ENCODE data around the gene TLR6. TPM values are rescaled to one million over a fixed set of nuclear protein-coding genes. Genes with fewer than 3 reads are reported as not detected.

Gene TLR6
- total and polyA plus RNA-seq, 2 of the 8 experiments (the other 6 are each of a cell fraction or from before 2014, with no cell fraction given) = 0.02 to 0.09 TPM

GRCh38 chr4:38780833-38781484 is 75.7 kb downstream of the TLR6 start:
- H2BK120ac ChIP-seq (replicated peaks; ENCODE audit: low read depth, low read length) = no peak overlapping the region
- WGBS, 2 experiments (ENCODE audit: extremely low coverage in 1 of 2, insufficient coverage in 1 of 2, insufficient read length in 1 of 2, insufficient replicate concordance in 2 of 2, low coverage in 1 of 2, low lambda C conversion rate in 2 of 2, missing lambda C conversion rate in 1 of 2) = 95% methylated on average over 4 of the region's 4 CpGs; no CpG with 5 or more reads in 1 of the 2 experiments
- CTCF ChIA-PET (ENCODE audit: partially characterized antibody) = interaction anchor here (0.6 to 8.5 kb wide), 9 partner anchors 11 to 112 kb away, joined by 3 to 136 read pairs (median 6); partner anchors contain the start of gene TLR1

More at GRCh38 chr4:38780833-38781484, 75.7 kb downstream of the TLR6 start:
- Histone ChIP-seq H2AFZ (ENCODE audit: low read length) (no peak overlapping the region), H3K27ac (ENCODE audit: low read depth, low read length) (no peak overlapping the region), H3K79me2 (ENCODE audit: control insufficient read depth in 1 of 2, insufficient read depth in 2 of 2, low read length in 2 of 2) (no peaks in the 10 kb centered on the region), H2BK5ac (ENCODE audit: low read depth, low read length) (no peak overlapping the region), H3K9ac (replicated peaks in 1 of 4; ENCODE audit: extremely low read depth in 1 of 4, low read depth in 3 of 4, low read length in 3 of 4) (no peak overlapping the region), H4K5ac (ENCODE audit: insufficient read length, low read depth, low read length) (no peak overlapping the region), H3K23me2 (ENCODE audit: low read depth, low read length) (no peaks in the 10 kb centered on the region), H3K4me2 (ENCODE audit: insufficient read depth in 1 of 2, low read depth in 2 of 2, low read length in 2 of 2) (no peak overlapping the region), H3K4me3 (ENCODE audit: extremely low read depth in 1 of 4, insufficient read depth in 2 of 4, low read depth in 3 of 4, low read length in 4 of 4) (no peak overlapping the region), H3K4ac (replicated peaks; ENCODE audit: insufficient read length, low read depth, low read length) (no peak overlapping the region), H3K14ac (ENCODE audit: insufficient read length) (no peak overlapping the region), H3K79me1 (ENCODE audit: low read depth, low read length) (no peaks in the 10 kb centered on the region), H2BK12ac (ENCODE audit: low read depth, low read length) (no peak overlapping the region), H2BK15ac (ENCODE audit: low read length) (no peak overlapping the region), H3K18ac (ENCODE audit: extremely low read depth, low read length) (no peak overlapping the region), H4K91ac (replicated peaks; ENCODE audit: insufficient read length, low read length) (no peak overlapping the region), H3K36me3 (ENCODE audit: control insufficient read depth in 2 of 4, insufficient read depth in 4 of 4, low read length in 3 of 4) (no peaks in the 10 kb centered on the region), H3K4me1 (replicated peaks in 1 of 4; ENCODE audit: control insufficient read depth in 3 of 4, insufficient read depth in 4 of 4, low read length in 3 of 4) (no peaks in the 10 kb centered on the region), H3K27me3 (replicated peaks in 1 of 4; ENCODE audit: control insufficient read depth in 3 of 4, extremely low read depth in 1 of 4, insufficient read depth in 3 of 4, low read length in 3 of 4) (no peaks in the 10 kb centered on the region), H3K9me3 (ENCODE audit: insufficient read depth in 2 of 2, low read depth in 1 of 2, low read length in 1 of 2) (no peaks in the 10 kb centered on the region), H4K20me1 (replicated peaks in 1 of 2; ENCODE audit: control insufficient read depth in 1 of 2, insufficient read depth in 2 of 2, low read length in 2 of 2) (no peaks in the 10 kb centered on the region), H2BK20ac (ENCODE audit: low read length) (no peak overlapping the region), H2AK5ac (ENCODE audit: low read depth, low read length) (no peak overlapping the region), H4K8ac (ENCODE audit: extremely low read depth, insufficient read depth, low read length) (no peak overlapping the region), H3K56ac (replicated peaks; ENCODE audit: insufficient read length, low read depth, low read length) (no peak overlapping the region), H3K23ac (ENCODE audit: insufficient read length) (no peak overlapping the region)
- TF ChIP-seq POU5F1 (IDR thresholded peaks at IDR 0.05; ENCODE audit: low read depth, low read length) (no peak), POLR2AphosphoS5 (IDR thresholded peaks at IDR 0.05; ENCODE audit: low read depth, low read length) (no peak), SP1 (IDR thresholded peaks at IDR 0.05; ENCODE audit: low read depth, low read length) (no peak), POLR2A (IDR thresholded peaks at IDR 0.05; ENCODE audit: control extremely low read depth in 1 of 2, low read depth in 2 of 2, low read length in 2 of 2) (no peak), RFX5 (IDR thresholded peaks at IDR 0.05; ENCODE audit: borderline replicate concordance, low read depth, low read length) (no peak), CREB1 (IDR thresholded peaks at IDR 0.05) (no peak), JUN (IDR thresholded peaks at IDR 0.05; ENCODE audit: low read depth, low read length) (no peak), RBBP5 (IDR thresholded peaks at IDR 0.05; ENCODE audit: borderline replicate concordance, low read depth, low read length) (no peak), SIX5 (IDR thresholded peaks at IDR 0.05; ENCODE audit: low read depth, low read length) (no peak)
- POLR2A ChIA-PET (ENCODE audit: partially characterized antibody) = no interaction called here
- FAIRE-seq (no peak), DNase-seq (ENCODE audit: low read depth in 1 of 2, low spot score in 2 of 2) (no peak)
